HG03571 (cell line): ENCODE measurements around the gene PAFAH1B1.

Experiments
- ATAC-seq: cut with Tn5 transposase; IDR thresholded peaks from one replicate; pipeline ENCODE4 v1.9.1; 2021; ENCODE audit not compliant: unreplicated experiment

PAFAH1B1 gene

GRCh38 chr17:2713881-2714280, 120.4 kb downstream of the PAFAH1B1 start:
- ATAC-seq, result no peak

- no peak for ATAC-seq
Measured at GRCh38 chr17:2716649-2717048, 123.2 kb downstream of the PAFAH1B1 start.

- no peak for ATAC-seq
Measured at GRCh38 chr17:2718150-2718938, 124.9 kb downstream of the PAFAH1B1 start.

- ATAC-seq, result no peak
Measured at GRCh38 chr17:2719861-2720260, 126.4 kb downstream of the PAFAH1B1 start.

- ATAC-seq, result no peak
Measured at GRCh38 chr17:2721603-2722002, 128.1 kb downstream of the PAFAH1B1 start.

GRCh38 chr17:2722611-2723010, 129.2 kb downstream of the PAFAH1B1 start:
- no peak for ATAC-seq

- ATAC-seq, result no peak
Measured at GRCh38 chr17:2723505-2723996, 130.1 kb downstream of the PAFAH1B1 start.

GRCh38 chr17:2723997-2724783, 130.7 kb downstream of the PAFAH1B1 start:
- no peak for ATAC-seq

GRCh38 chr17:2724784-2725164, 131.3 kb downstream of the PAFAH1B1 start:
- ATAC-seq, result no peak

- ATAC-seq, result no peak
Measured at GRCh38 chr17:2730764-2731353, 137.4 kb downstream of the PAFAH1B1 start.

- no peak for ATAC-seq
Measured at GRCh38 chr17:2731807-2732206, 138.4 kb downstream of the PAFAH1B1 start.

GRCh38 chr17:2734939-2735338, 141.5 kb downstream of the PAFAH1B1 start:
- no peak for ATAC-seq
